Measurements from ENCODE around the gene SMIM35.

DNA sequence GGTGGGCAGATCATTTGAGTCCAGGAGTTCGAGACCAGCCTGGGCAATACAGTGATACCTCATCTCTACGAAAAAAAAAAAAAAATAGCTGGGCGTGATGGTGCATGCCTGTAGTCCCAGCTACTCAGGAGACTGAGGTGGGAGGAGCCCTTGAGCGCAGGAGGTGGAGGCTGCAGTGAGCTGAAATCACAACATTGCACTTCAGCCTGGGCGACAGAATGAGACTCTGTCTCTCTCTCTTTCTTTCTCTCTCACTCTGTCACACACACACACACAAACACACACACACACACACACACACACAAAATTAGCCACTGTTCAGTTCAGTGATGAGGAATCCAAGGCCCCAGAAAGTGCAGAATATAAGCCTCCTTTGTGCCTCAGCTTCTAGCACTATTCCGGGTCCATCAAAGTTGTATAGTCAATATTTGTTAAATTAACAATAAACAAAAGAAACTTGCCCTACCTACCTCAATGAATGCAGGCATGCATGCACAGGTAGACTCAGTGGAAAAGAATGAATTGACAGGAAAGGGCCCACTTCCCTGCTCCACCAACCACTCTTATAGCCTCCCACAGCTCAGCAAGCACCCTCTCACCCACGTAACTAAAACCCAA lies 3.9 kb upstream of the SMIM35 start:
- TF ChIP-seq CTCF (conservative IDR thresholded peaks at IDR 0.05 in 1 of 2, IDR thresholded peaks at IDR 0.05 in 1 of 2; ENCODE audit: low read depth in 1 of 2, low read length in 2 of 2): no peak
- no peak for TF ChIP-seq EZH2 (IDR thresholded peaks at IDR 0.05; ENCODE audit: low read length, missing control alignments)
